Measurements from ENCODE around the gene DSCAML1. TPM values are rescaled to one million over a fixed set of nuclear protein-coding genes. Genes with fewer than 3 reads are reported as not detected.

Gene DSCAML1
- total RNA-seq, 1 experiment from 2014 or later: not detected

DNA sequence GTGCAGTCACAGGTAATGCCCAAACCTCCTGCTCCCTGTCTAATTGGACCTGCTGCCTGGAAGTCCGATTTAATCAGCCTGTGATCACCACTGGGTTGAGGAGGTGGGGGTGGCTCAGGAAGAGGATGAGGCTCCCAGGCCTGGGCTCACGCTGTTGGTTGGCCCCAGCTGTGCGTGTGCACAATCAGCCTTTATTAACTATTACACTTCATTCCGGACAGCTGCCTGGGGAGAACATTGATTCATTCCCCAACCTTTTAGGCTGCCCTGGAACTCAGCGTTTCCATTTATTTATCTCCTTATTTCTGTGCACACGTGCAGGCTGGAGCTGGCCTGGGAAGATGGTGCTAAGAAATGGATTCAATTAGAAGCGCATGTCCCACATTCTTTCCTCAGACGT is 123.4 kb downstream of the DSCAML1 start:
- TF ChIP-seq EZH2 (IDR thresholded peaks at IDR 0.05; ENCODE audit: low read length, unreplicated experiment) (no peak), EZH2phosphoT487 (IDR thresholded peaks at IDR 0.05; ENCODE audit: borderline replicate concordance, low read length) (no peak)
- TF ChIP-seq, protein P1, sequence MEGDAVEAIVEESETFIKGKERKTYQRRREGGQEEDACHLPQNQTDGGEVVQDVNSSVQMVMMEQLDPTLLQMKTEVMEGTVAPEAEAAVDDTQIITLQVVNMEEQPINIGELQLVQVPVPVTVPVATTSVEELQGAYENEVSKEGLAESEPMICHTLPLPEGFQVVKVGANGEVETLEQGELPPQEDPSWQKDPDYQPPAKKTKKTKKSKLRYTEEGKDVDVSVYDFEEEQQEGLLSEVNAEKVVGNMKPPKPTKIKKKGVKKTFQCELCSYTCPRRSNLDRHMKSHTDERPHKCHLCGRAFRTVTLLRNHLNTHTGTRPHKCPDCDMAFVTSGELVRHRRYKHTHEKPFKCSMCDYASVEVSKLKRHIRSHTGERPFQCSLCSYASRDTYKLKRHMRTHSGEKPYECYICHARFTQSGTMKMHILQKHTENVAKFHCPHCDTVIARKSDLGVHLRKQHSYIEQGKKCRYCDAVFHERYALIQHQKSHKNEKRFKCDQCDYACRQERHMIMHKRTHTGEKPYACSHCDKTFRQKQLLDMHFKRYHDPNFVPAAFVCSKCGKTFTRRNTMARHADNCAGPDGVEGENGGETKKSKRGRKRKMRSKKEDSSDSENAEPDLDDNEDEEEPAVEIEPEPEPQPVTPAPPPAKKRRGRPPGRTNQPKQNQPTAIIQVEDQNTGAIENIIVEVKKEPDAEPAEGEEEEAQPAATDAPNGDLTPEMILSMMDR (conservative IDR thresholded peaks at IDR 0.05; ENCODE audit: low read depth, low read length): no peak
- ChIA-PET CTCF (no interaction called here), POLR2A (ENCODE audit: unreplicated experiment) (no interaction called here)
- no TSS peak for BruUV-seq (replicated peaks)
- Histone ChIP-seq H3K4me1 (ENCODE audit: insufficient read depth, low read length) (no peaks in the 10 kb centered on the region), H2AFZ (ENCODE audit: low read length) (no peak overlapping the region), H3K4me3 (ENCODE audit: low read length) (no peak overlapping the region), H3F3A (ENCODE audit: low read length, unreplicated experiment) (no peaks in the 10 kb centered on the region), H3K27ac (ENCODE audit: low read length) (no peak overlapping the region), H3K79me2 (ENCODE audit: low read length) (no peaks in the 10 kb centered on the region), H3K9me2 (replicated peaks; ENCODE audit: low read length) (no peaks in the 10 kb centered on the region), H4K20me1 (ENCODE audit: low read length) (no peaks in the 10 kb centered on the region), H3K9me3 (ENCODE audit: low read length) (no peaks in the 10 kb centered on the region), H3K27me3 (ENCODE audit: low read length) (peaks cover 98% of the 10 kb centered on the region), H3K4me2 (ENCODE audit: low read length) (no peak overlapping the region), H3K36me3 (ENCODE audit: low read depth, low read length) (no peaks in the 10 kb centered on the region), H3K9ac (ENCODE audit: low read length) (no peak overlapping the region)
- ATAC-seq (no peak), DNase-seq (no peak)
- intact Hi-C loops (cut with micrococcal nuclease): no loop called here

DNA sequence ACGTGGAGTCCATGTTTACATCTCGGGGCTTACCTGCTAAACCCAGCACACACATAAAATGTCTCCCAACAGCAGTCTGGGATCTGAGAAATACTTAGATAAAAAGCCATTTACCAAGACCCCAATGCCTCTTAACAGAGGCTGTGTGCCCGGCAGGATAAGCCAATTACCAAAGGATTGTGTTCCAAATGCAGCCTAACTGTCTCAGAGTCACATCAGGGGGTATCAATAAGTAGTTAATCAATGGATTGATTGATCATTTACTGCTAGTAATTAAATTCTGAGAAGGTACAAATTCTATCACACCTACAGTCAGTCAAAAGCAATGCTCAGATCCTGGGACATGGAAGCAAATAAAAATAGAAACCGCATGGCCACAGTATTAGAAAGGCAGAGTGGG is 125.6 kb downstream of the DSCAML1 start:
- no peaks in the 10 kb centered on the region for H3K36me3 ChIP-seq (ENCODE audit: low read depth, low read length)
- no peaks in the 10 kb centered on the region for H3K4me1 ChIP-seq (ENCODE audit: insufficient read depth, low read length)
- no peaks in the 10 kb centered on the region for H3K79me2 ChIP-seq (ENCODE audit: low read length)
- DNase-seq: no peak
- no peaks in the 10 kb centered on the region for H3K9me3 ChIP-seq (ENCODE audit: low read length)
- H4K20me1 ChIP-seq (ENCODE audit: low read length): no peaks in the 10 kb centered on the region
- H3K4me2 ChIP-seq (ENCODE audit: low read length): no peak overlapping the region
- ChIA-PET CTCF (no interaction called here), POLR2A (ENCODE audit: unreplicated experiment) (no interaction called here)
- BruUV-seq (replicated peaks): no TSS peak
- H3K27me3 ChIP-seq (ENCODE audit: low read length): peaks cover 98% of the 10 kb centered on the region
- H3K4me3 ChIP-seq (ENCODE audit: low read length): no peak overlapping the region
- no peak overlapping the region for H3K9ac ChIP-seq (ENCODE audit: low read length)
- H2AFZ ChIP-seq (ENCODE audit: low read length): no peak overlapping the region
- no peaks in the 10 kb centered on the region for H3F3A ChIP-seq (ENCODE audit: low read length, unreplicated experiment)
- H3K9me2 ChIP-seq (replicated peaks; ENCODE audit: low read length): no peaks in the 10 kb centered on the region
- ATAC-seq: no peak
- TF ChIP-seq, protein P1 (conservative IDR thresholded peaks at IDR 0.05; ENCODE audit: low read depth, low read length): no peak
- TF ChIP-seq EZH2phosphoT487 (IDR thresholded peaks at IDR 0.05; ENCODE audit: borderline replicate concordance, low read length) (no peak), EZH2 (IDR thresholded peaks at IDR 0.05; ENCODE audit: low read length, unreplicated experiment) (no peak)
- no peak overlapping the region for H3K27ac ChIP-seq (ENCODE audit: low read length)
- intact Hi-C loops (cut with micrococcal nuclease): no loop called here

DNA sequence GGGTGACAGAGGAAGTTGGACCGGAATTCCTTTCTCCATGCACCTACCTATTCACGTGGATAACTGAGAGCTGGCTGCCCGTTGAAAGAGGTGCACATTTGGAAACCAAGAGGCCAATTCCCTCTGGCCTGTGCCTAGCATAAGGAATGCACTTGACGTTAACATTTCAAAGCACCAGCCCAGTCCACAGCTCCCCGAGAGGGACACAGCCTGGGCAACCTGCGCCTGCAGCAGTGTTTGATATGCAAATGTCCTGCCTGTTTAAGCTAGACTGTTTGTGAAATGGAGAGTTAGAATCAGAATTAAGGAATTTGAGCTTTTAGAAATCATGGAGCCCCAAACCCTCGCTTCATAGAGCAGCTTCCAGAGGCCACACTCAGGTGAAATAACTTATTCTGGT is 126.1 kb downstream of the DSCAML1 start:
- no peak for TF ChIP-seq EZH2phosphoT487 (IDR thresholded peaks at IDR 0.05; ENCODE audit: borderline replicate concordance, low read length)
- TF ChIP-seq EZH2 (IDR thresholded peaks at IDR 0.05; ENCODE audit: low read length, unreplicated experiment): no peak
- TF ChIP-seq, protein P1 (conservative IDR thresholded peaks at IDR 0.05; ENCODE audit: low read depth, low read length): no peak
- Histone ChIP-seq H3F3A (ENCODE audit: low read length, unreplicated experiment) (no peaks in the 10 kb centered on the region), H4K20me1 (ENCODE audit: low read length) (no peaks in the 10 kb centered on the region), H3K4me1 (ENCODE audit: insufficient read depth, low read length) (no peaks in the 10 kb centered on the region), H3K27me3 (ENCODE audit: low read length) (peaks cover 98% of the 10 kb centered on the region), H2AFZ (ENCODE audit: low read length) (no peak overlapping the region), H3K79me2 (ENCODE audit: low read length) (no peaks in the 10 kb centered on the region), H3K36me3 (ENCODE audit: low read depth, low read length) (no peaks in the 10 kb centered on the region), H3K4me2 (ENCODE audit: low read length) (no peak overlapping the region), H3K9me2 (replicated peaks; ENCODE audit: low read length) (no peaks in the 10 kb centered on the region), H3K4me3 (ENCODE audit: low read length) (no peak overlapping the region), H3K9ac (ENCODE audit: low read length) (no peak overlapping the region), H3K27ac (ENCODE audit: low read length) (no peak overlapping the region), H3K9me3 (ENCODE audit: low read length) (no peaks in the 10 kb centered on the region)
- POLR2A ChIA-PET (ENCODE audit: unreplicated experiment): no interaction called here
- intact Hi-C loops (cut with micrococcal nuclease): no loop called here
- no TSS peak for BruUV-seq (replicated peaks)
- DNase-seq (no peak), ATAC-seq (no peak)
- CTCF ChIA-PET: no interaction called here
